Choroid plexus epithelial cell (primary cell): Measurements from ENCODE around the gene KCNN2.

Experiments
- DNase-seq: peaks from one replicate; pipeline ENCODE4 v3.0.0-alpha.2; 2010; ENCODE audit warnings: low read depth
- H3K4me3 ChIP-seq: 2 replicates; pipeline ENCODE4 v1.5.1; 2011; ENCODE audit warnings: low read depth, mild to moderate bottlenecking, control low read depth, low read length, moderate library complexity
- CTCF ChIP-seq: conservative IDR thresholded peaks from 2 replicates; pipeline ENCODE4 v1.5.1; 2011; ENCODE audit warnings: low read depth, mild to moderate bottlenecking, control low read depth, inconsistent platforms, low read length, moderate library complexity

Gene KCNN2

GRCh38 chr5:114377050-114377844 is 15.4 kb downstream of the KCNN2 start:
- no peak for TF ChIP-seq CTCF
- no peak overlapping the region for H3K4me3 ChIP-seq
- no peak for DNase-seq

- no peak for DNase-seq
- no peak overlapping the region for H3K4me3 ChIP-seq
- no peak for TF ChIP-seq CTCF
These were observed 16.1 kb downstream of the KCNN2 start for GRCh38 chr5:114377946-114378345.

- no peak overlapping the region for H3K4me3 ChIP-seq
- DNase-seq: no peak
- TF ChIP-seq CTCF: no peak
These were observed 18.9 kb downstream of the KCNN2 start for GRCh38 chr5:114380721-114381120.

DNA sequence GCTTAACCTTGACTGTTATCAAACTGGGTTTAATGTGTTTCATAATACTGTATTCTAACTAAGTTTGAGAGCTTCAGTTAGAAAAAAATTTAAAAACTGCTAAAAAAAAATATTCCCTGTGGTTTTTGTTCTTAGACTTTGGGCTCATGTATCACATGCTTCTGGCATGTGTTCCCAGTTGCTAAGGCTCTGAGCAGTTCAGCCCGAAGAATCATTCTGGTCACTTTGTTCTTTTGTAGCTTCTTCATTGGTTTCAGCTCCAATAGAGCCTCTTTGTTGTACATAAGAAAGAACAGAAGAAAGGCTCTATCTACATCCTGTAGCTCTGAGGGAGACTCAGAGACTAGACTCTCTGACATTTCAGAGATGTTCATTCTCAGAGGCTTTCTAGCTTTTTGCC is 25.6 kb downstream of the KCNN2 start:
- no peak overlapping the region for H3K4me3 ChIP-seq
- DNase-seq: no peak

GRCh38 chr5:114390431-114390830 is 28.6 kb downstream of the KCNN2 start:
- no peak for DNase-seq
- no peak for TF ChIP-seq CTCF
- no peak overlapping the region for H3K4me3 ChIP-seq

More for the DNA sequence above, 25.6 kb downstream of the KCNN2 start:
- no peak for TF ChIP-seq CTCF

DNA sequence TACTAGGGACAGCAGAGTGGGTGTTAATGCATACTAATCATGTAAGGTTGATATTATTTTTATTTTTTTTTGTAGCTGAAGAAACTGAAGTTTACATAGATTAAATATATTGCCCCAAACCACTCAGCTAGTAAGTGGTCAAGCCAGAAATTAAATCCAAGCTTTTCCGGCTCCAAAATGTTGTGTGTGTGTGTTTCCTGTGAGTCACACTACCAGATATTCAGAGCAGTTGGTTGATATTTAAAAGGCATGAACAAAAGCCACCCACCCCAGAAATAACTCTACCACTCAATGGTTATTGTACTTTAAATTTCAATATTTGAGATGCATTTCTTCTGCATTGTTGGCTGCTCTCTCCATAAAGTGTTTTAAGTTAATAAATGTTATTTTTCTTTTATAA is 29.5 kb downstream of the KCNN2 start:
- no peak for DNase-seq
- TF ChIP-seq CTCF: no peak
- no peak overlapping the region for H3K4me3 ChIP-seq

DNA sequence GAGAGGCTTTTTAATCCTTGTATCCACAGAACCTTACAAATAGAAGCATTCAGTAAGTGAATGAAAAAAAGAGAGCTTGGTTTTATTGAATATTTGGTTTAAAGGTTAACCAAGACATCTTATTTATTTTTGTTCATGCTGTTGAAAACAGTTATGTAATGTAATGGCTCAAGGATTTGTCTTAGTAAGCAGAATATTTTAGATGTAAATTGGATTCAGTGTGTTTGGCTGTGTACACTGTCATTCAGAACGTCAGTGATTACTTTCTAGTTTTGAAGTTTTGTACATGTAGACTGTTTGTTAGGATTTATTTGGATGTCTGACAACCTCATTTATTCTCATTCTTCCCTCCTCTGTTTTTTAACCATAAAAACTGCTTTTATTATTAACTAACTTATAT is 31.3 kb downstream of the KCNN2 start:
- no peak for TF ChIP-seq CTCF
- no peak for DNase-seq
- H3K4me3 ChIP-seq: no peak overlapping the region
